H1 (cell line): ENCODE measurements around the gene PDE4B. TPM values are rescaled to one million over a fixed set of nuclear protein-coding genes. Genes with fewer than 3 reads are reported as not detected.

Experiments
- BCL11A ChIP-seq, 2 experiments: IDR thresholded peaks; one replicate each; pipeline ENCODE4 v1.6.1; 2011; ENCODE audit warnings: low read depth in 2 of 2, low read length in 2 of 2, mild to moderate bottlenecking in 2 of 2
- PHF8 ChIP-seq: fragments of 200-600 bp; sonication (generic); conservative IDR thresholded peaks from 2 replicates; pipeline ENCODE4 v1.7.1; 2012; ENCODE audit warnings: low read depth, mild to moderate bottlenecking, inconsistent platforms, low read length, moderate library complexity
- POLR2AphosphoS5 ChIP-seq: IDR thresholded peaks from 2 replicates; pipeline ENCODE4 v1.6.1; 2011; ENCODE audit warnings: low read depth, low read length
- SIRT6 ChIP-seq: IDR thresholded peaks from one replicate; pipeline ENCODE4 v1.7.1; 2012; ENCODE audit warnings: low read length, inconsistent platforms
- polyA plus RNA-seq, 7 experiments: library from polyadenylated mRNA; depleted of rRNA in 3 of 7; stranded (reverse) in 5 of 7; unstranded in 2 of 7; fragments of >200 nt in 5 of 7; fragments of 200-250 nt in 2 of 7; gene quantifications; 1 replicate in 5 of 7; 2 replicates in 1 of 7; 4 replicates in 1 of 7; pipeline versions ENCODE4 v1.2.1 to v1.2.3, GENCODE V29; 2011 to 2013; ENCODE audit warnings: missing spikeins in 2 of 7, mixed read lengths in 2 of 7
- total RNA-seq: library from RNA; stranded (reverse); fragmentation: NEBNext Ultra II Directional; extraction: Animal tissue kit (Norgen Biotek cat#: 25700); gene quantifications from 2 replicates; pipeline ENCODE4 v1.2.1, GENCODE V29; 2021
- TF ChIP-seq, protein P1 (sequence below): IDR thresholded peaks from 2 replicates; pipeline ENCODE4 v1.6.1; 2012; ENCODE audit warnings: inconsistent platforms

The PDE4B gene
- total and polyA plus RNA-seq, 2 of the 8 experiments (the other 6 are each of a cell fraction or from before 2014, with no cell fraction given): 5.0 to 15.1 TPM

DNA sequence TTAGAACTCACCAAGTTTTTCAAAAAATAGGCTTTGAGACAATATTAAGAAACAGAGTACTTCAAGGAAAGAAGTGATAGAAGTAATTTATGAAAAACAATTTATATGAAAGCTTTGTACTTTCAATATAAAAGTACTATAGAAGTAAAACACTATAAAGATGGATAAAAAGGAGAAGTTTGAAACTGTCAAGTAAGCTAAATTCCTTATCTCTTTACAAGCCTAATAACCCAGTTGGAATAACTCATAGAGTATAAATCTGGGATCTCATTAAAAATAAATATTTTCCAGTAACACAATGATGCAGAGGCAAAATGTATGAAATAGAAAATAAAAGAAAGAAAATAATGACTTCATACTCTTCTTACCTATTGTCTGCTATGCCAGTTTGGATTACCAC is 232.5 kb downstream of the PDE4B start (continued):
- TF ChIP-seq BCL11A (IDR thresholded peaks at IDR 0.05; ENCODE audit: low read depth in 2 of 2, low read length in 2 of 2): no peak
- no peak for TF ChIP-seq POLR2AphosphoS5
- TF ChIP-seq SIRT6: no peak
- TF ChIP-seq, protein P1, sequence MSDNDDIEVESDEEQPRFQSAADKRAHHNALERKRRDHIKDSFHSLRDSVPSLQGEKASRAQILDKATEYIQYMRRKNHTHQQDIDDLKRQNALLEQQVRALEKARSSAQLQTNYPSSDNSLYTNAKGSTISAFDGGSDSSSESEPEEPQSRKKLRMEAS: no peak
- TF ChIP-seq PHF8: no peak
